Skin epidermis (tissue), 12 donors: ENCODE data around the gene AGBL2.
"Not testable (repeated sequence)": the region's sequence is repeated elsewhere in the genome, so short reads cannot be mapped to it uniquely, and the experiment has no call there.

Experiments used
- H3K27ac ChIP-seq, 21 experiments: fragments of 200-600 bp; sonication (generic) in 11 of 21; one replicate each; pipeline ENCODE4 v1.5.0; 2020; ENCODE audit warnings: mild to moderate bottlenecking in 3 of 21, inconsistent platforms in 2 of 21, moderate library complexity in 2 of 21
- H3K4me3 ChIP-seq, 7 experiments: fragments of 200-600 bp; sonication (generic) in 2 of 7; one replicate each; pipeline ENCODE4 v1.5.0; 2020; ENCODE audit warnings: inconsistent platforms in 2 of 7, mild to moderate bottlenecking in 2 of 7, moderate library complexity in 1 of 7

The AGBL2 gene

GRCh38 chr11:47642099-47642855 is 72.9 kb downstream of the AGBL2 start, which contains the start of gene MTCH2:
MTCH2 (minus strand) TSS chr11:47642559; CDS start chr11:47642465, 94 bp downstream.
- H3K4me3 ChIP-seq = peak within 1 kb of the TSS; percentile 51 to 95 (median 79)
- peak within 1 kb of the TSS; percentile 54 to 99 (median 90) for H3K27ac ChIP-seq

GRCh38 chr11:47641600-47642098 is 73.5 kb downstream of the AGBL2 start:
- peak overlapping the region; percentile 54 to 99 (median 90) for H3K27ac ChIP-seq
- peak overlapping the region; percentile 51 to 95 (median 79) for H3K4me3 ChIP-seq

GRCh38 chr11:47640506-47640905 is 74.7 kb downstream of the AGBL2 start:
- H3K4me3 ChIP-seq = not testable (repeated sequence)
- H3K27ac ChIP-seq = peak overlapping the region in 3 of 21 experiments; percentile 3 to 99 (median 88)

GRCh38 chr11:47636331-47636730 is 78.8 kb downstream of the AGBL2 start:
- H3K27ac ChIP-seq, H3K4me3 ChIP-seq: not testable (repeated sequence)

GRCh38 chr11:47631473-47631872 is 83.7 kb downstream of the AGBL2 start:
- no peak overlapping the region for H3K4me3 ChIP-seq
- no peak overlapping the region for H3K27ac ChIP-seq

GRCh38 chr11:47628026-47628425 is 87.1 kb downstream of the AGBL2 start:
- H3K27ac ChIP-seq = no peak overlapping the region
- H3K4me3 ChIP-seq = no peak overlapping the region

- no peak overlapping the region for H3K4me3 ChIP-seq
Observed at GRCh38 chr11:47626234-47626633, 88.9 kb downstream of the AGBL2 start.

GRCh38 chr11:47620836-47621378 is 94.3 kb downstream of the AGBL2 start:
- peak overlapping the region in 2 of 21 experiments; percentile 42 to 45 for H3K27ac ChIP-seq
- H3K4me3 ChIP-seq = no peak overlapping the region

More at GRCh38 chr11:47626234-47626633, 88.9 kb downstream of the AGBL2 start:
- H3K27ac ChIP-seq = no peak overlapping the region

GRCh38 chr11:47617417-47617809 is 97.8 kb downstream of the AGBL2 start:
- H3K4me3 ChIP-seq = no peak overlapping the region
- H3K27ac ChIP-seq = peak overlapping the region in 6 of 21 experiments; percentile 10 to 45 (median 26)

- Histone ChIP-seq H3K27ac (peak overlapping the region in 4 of 21 experiments; percentile 15 to 45 (median 30)), H3K4me3 (no peak overlapping the region)
Observed at GRCh38 chr11:47616726-47617416, 98.3 kb downstream of the AGBL2 start.

- H3K27ac ChIP-seq = no peak overlapping the region
Observed at GRCh38 chr11:47615249-47615648, 99.9 kb downstream of the AGBL2 start.

GRCh38 chr11:47611348-47611794 is 103.8 kb downstream of the AGBL2 start:
- peak overlapping the region in 8 of 21 experiments; percentile 7 to 76 (median 43) for H3K27ac ChIP-seq
- H3K4me3 ChIP-seq = no peak overlapping the region

More at GRCh38 chr11:47615249-47615648, 99.9 kb downstream of the AGBL2 start:
- H3K4me3 ChIP-seq = no peak overlapping the region

- peak overlapping the region in 1 of 21 experiments; percentile 23 for H3K27ac ChIP-seq
Observed at GRCh38 chr11:47609675-47610074, 105.5 kb downstream of the AGBL2 start.

More at GRCh38 chr11:47609675-47610074, 105.5 kb downstream of the AGBL2 start:
- H3K4me3 ChIP-seq = no peak overlapping the region
